HG02981 (cell line): ENCODE data around the gene TENM4.

Source experiments
- ATAC-seq: cut with Tn5 transposase; IDR thresholded peaks from one replicate; pipeline ENCODE4 v1.9.1; 2021; ENCODE audit warnings: mild to moderate bottlenecking, moderate library complexity; ENCODE audit not compliant: unreplicated experiment

Gene TENM4

DNA sequence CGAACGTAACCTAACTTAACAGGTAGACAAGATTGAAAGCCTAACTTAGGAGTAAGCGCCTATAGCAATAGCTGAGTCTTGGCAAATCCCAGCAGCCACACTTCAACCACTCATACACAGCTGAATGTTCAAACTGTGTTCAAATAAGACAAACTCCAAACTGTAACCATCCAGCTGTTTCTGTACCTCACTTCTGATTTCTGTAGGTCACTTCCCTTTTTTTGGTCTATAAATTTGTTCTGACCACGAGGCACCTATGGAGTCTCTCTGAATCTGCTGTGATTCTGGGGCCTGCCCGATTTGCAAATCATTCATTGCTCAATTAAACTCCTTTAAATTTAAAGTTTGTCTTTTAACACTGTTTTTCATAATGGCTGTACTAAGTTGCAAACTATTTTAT, 8.2 kb upstream of the TENM4 start:
- no peak for ATAC-seq

DNA sequence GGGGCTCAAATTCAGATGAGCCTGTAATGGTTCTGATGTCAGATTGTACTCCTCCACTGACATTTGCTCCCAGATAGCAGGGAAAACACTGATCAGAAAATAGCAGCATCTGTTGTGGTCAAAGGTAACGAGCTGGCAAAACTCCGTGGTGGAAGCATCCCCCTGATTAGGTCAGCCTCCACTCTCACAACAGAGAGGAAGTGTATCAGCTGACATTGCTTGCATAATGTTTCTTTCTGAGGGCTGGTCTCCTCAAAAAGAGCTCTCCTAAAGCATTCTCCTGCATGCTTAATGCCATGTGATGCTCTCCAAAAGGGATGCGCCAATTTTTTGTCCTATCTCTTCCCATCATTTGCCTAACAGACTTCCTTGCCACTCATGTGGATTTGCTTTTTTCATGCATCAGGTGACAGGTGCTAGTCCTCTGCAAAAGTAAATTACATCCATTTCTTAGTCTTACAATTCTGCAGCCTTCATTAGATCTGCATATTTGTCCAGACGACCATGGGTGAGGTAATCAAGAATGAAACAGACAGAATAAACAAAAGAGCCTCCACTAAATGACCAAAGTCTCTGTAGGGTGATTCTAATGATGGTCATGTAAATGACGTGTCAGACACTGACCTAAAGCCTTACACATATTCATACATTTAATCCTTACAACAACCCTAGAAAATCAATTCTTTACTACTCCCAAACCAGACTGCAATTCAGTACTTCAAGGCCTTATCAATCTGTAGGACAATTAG, 6.4 kb upstream of the TENM4 start:
- no peak for ATAC-seq

GRCh38 chr11:79444923-79445322, 4.1 kb upstream of the TENM4 start:
- no peak for ATAC-seq

DNA sequence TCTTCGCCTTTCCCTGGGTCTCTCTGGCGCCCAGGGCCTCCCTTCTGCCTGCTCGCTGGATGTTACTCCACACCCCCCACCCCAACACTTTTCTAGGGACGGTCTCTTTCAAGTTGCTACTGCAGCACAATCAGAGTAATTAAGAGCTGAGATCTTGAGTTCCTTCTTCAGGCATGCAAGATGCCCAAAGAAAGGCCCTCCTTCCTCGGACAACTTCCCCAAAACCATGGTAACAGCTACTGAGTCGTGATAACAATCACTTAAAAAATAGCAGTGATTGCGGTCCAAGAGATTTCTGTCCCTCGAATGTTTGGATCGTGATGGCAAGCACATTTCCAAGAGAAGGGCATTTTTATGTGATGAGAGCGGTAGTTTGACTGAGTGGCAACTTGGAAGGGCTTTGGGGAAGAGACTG, 638 bp upstream of the TENM4 start:
- no peak for ATAC-seq

DNA sequence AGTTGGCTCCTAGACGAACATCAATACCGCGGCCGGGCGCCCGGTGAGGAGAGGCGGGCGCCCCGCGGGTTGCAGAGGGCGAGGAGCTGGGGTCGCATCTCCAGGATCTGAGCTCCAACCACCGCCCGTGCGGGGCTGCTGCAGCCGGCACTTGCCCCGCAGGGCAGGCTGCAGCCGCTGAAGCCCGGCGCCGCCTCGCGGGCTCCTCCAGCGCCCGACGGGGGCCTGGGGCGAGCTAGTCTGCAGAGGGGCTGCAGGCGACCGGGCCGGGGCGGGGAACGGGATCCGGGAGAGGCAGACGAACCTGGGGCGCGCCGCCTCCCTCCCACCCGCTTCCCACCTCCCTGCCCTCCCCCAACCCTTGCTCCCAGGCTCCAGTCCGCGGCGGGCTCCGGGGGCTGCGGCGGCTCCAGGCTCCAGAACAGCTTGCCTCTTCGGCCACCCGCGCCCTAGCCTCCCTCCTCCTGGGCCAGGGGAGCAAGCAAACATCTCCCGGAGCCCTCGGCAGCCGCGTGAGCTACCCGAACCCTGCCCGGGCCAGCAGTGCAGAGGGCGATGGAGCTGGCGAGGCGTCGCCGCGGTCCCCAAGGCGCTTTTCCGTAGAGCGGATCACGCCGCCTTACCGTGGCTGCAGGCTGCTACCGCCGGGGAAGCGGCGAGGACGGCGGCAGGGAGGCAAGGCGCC, 802 bp downstream of the TENM4 start:
- ATAC-seq, result no peak

- no peak for ATAC-seq
These were observed 1.4 kb downstream of the TENM4 start for GRCh38 chr11:79439410-79439885.

DNA sequence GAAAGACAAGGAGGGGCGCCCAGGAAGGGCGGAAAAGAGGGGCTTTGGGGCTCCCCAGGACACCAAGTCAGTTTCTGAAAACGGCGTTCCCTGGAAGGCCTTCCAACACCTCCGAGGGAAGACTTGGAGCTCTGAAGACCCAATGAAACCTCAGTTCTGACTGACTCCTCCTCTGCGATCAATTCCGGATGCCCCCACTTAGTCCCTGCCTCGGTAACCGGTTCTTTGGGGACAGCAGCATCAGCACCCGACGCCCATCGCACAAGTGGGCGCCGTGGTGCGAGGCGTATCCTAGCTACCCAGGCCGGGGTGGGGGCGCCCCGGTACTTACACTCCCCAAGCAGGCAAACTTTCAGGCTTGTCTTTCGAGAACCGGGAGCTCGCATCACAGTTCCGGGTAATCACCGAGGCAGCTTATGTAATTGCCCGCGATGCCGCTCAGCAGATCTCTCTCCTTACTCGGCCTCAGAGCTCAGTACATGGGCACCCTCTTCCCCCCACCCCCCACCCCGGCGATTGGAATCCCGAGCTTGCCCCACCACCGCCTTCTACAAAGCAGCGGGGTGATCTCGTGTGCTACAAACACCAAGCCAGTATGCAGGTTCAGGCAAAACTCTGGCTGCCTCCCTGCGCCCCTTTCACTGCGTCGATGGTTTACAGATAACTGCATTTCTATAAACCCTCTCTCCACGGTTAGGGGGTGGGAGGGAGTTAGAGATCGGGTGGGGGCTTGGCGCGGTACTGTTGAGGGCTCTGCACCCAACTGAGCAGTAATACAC, 2.0 kb downstream of the TENM4 start:
- ATAC-seq, result no peak

- ATAC-seq, result no peak
These were observed 2.7 kb downstream of the TENM4 start for GRCh38 chr11:79437981-79438630.

DNA sequence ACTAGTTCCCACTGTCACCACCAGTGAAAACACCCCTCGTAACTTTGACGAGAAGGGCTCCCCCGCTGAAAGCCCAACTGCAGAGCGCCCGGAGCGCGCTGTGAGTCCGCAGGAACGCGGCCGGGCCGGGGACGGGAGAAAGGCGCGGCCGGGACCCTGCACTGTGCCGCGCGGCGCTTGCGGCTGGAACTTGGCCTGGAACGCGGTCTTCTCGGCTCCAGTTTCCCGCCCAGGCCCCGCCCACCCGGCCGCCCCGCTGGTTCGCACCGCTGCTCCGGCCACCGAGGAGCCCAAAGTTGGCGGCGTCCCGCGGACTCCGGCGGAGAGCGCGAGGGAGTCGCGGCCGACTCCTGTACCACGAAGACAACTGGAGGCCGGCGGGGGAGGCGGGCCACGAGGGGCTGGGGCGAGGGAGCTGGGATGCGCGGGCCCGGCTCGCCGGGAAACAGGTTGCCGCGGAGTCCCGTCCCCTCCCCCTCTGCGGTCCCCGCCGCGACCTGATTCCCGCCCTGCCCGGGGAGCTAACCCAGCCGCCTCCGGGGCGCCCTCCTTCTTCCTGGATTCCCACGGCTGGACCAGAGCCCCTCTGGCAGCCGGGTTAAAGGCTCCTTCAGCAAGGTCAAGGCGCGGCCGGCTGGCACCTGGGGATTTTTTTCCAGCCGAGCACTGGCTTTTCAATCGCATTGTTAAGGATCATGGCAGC, 3.4 kb downstream of the TENM4 start:
- ATAC-seq, result no peak

- ATAC-seq, result no peak
These were observed 3.9 kb downstream of the TENM4 start for GRCh38 chr11:79436919-79437277.

GRCh38 chr11:79434283-79434682, 6.5 kb downstream of the TENM4 start:
- no peak for ATAC-seq

DNA sequence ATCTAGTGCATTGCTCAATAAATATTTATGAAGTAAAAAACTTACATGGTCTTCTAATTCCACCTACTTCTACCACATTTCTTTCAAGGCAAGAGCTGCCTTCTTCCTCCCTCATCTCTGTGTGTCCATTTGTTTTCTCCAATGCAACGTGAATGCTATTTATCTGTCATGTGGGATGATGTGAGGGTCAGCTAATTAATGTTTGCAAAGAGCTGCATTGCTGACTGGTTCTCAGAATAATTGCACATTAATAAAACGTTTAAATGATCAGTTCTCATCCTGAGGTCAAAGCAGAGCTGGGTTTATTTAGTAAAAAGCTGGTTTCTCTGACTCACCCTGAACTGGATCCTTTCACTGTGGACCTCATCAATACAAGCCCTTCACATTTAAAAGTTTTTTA, 8.7 kb downstream of the TENM4 start:
- no peak for ATAC-seq

DNA sequence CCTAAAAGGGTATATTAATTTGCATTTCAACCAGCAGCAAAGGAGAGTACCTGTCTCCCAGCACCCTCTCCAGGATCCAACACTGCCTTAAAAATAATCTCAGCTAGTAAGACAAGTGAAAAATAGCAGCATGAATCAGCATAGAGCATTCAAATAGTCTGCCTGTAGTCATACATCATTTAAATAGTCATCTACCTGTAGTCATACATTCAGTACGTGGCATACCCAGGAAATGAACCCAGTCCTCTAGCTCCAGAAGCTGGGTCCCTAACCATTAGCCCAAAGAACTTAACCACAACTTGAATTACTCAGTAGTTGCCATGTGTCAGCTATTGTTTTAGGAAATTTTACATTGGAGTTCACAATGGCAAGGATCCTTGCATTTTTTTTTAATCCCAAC, 9.3 kb downstream of the TENM4 start:
- ATAC-seq, result no peak

- ATAC-seq, result no peak
These were observed 10.6 kb downstream of the TENM4 start for GRCh38 chr11:79430280-79430679.

- no peak for ATAC-seq
These were observed 12.4 kb downstream of the TENM4 start for GRCh38 chr11:79428406-79428805.

DNA sequence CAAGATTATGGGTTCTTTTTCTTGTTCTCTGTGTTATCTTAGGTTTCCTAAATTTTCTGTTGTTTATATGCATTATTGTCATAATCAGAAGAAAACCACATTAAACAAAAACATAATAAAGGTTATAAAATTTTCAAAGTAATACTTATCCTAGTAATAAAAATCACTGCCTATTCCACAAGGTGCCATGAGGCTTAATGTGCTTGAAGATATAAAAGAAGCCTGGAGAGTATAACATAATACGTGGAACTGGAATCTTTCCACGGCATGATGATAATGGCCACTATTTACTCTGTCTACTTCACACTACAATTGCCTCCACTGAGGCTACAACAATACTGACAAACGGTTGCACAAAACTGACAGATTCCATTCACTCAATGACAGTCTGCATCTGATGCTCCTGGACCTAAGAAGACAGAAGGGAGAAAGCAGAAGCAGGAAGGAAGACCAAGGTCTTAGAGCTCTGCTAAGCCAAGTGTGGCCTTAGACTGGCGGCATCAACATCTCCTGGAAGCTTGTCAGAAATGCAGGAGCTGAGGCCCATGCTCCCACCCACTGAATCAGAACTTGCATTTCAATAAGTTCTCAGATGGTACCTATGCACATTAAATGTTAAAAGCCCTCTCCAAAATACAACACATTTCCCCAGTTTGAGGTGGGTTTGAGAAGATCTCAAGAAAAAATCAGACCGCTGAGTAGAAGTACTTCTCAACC, 13.1 kb downstream of the TENM4 start:
- no peak for ATAC-seq

- ATAC-seq, result no peak
These were observed 13.7 kb downstream of the TENM4 start for GRCh38 chr11:79427126-79427525.

- no peak for ATAC-seq
These were observed 15.4 kb downstream of the TENM4 start for GRCh38 chr11:79425463-79425862.

DNA sequence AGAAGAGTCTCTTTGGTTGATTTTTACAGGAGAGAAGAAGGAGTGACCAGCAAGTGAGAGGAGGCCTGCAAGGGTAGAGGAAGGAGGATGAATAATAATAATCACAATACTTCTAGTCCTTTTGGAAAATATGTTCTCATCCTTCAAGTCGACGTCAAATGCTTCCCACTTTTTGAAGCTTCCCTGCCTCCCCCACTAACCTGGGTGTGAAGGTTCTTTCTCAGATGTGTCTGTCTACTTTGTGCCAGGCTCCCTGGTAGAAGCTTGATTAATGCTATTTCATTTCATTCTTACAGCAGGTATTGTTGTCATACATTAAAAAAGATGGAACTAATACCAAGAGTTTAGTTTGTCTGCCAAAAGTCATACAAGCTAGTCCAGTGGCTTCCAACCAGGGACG, 17.1 kb downstream of the TENM4 start:
- ATAC-seq, result no peak

- ATAC-seq, result no peak
These were observed 18.0 kb downstream of the TENM4 start for GRCh38 chr11:79422866-79423265.
